D721Med (cell line): ENCODE measurements around the gene PDCD6IP.
"Not testable (repeated sequence)": the region's sequence is repeated elsewhere in the genome, so short reads cannot be mapped to it uniquely, and the experiment has no call there.

Source experiments
- DNase-seq: peaks from one replicate; pipeline ENCODE4 v3.0.0; 2011; ENCODE audit warnings: low spot score; ENCODE audit not compliant: insufficient read length
- FAIRE-seq: peaks from 2 replicates; lab custom pipeline; 2011; peaks lifted over from hg19 to GRCh38; lab: Jason Lieb, UNC
- CTCF ChIP-seq: IDR thresholded peaks from 2 replicates; pipeline ENCODE4 v1.5.1; 2012; ENCODE audit warnings: mild to moderate bottlenecking, control low read depth; ENCODE audit not compliant: insufficient read depth; ENCODE audit errors: missing control alignments

PDCD6IP gene, protein sequence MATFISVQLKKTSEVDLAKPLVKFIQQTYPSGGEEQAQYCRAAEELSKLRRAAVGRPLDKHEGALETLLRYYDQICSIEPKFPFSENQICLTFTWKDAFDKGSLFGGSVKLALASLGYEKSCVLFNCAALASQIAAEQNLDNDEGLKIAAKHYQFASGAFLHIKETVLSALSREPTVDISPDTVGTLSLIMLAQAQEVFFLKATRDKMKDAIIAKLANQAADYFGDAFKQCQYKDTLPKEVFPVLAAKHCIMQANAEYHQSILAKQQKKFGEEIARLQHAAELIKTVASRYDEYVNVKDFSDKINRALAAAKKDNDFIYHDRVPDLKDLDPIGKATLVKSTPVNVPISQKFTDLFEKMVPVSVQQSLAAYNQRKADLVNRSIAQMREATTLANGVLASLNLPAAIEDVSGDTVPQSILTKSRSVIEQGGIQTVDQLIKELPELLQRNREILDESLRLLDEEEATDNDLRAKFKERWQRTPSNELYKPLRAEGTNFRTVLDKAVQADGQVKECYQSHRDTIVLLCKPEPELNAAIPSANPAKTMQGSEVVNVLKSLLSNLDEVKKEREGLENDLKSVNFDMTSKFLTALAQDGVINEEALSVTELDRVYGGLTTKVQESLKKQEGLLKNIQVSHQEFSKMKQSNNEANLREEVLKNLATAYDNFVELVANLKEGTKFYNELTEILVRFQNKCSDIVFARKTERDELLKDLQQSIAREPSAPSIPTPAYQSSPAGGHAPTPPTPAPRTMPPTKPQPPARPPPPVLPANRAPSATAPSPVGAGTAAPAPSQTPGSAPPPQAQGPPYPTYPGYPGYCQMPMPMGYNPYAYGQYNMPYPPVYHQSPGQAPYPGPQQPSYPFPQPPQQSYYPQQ

GRCh38 chr3:33798418-33799201, at the start of gene PDCD6IP:
TSS of gene PDCD6IP (plus strand) at chr3:33798630. CDS start at chr3:33798729, 99 bp downstream.
- FAIRE-seq (no peak), DNase-seq (peak; percentile 59)
- peak; percentile 3 for TF ChIP-seq CTCF

GRCh38 chr3:33749546-33750210, 48.8 kb upstream of the PDCD6IP start:
- DNase-seq = no peak
- no peak for TF ChIP-seq CTCF
- FAIRE-seq = no peak

DNA sequence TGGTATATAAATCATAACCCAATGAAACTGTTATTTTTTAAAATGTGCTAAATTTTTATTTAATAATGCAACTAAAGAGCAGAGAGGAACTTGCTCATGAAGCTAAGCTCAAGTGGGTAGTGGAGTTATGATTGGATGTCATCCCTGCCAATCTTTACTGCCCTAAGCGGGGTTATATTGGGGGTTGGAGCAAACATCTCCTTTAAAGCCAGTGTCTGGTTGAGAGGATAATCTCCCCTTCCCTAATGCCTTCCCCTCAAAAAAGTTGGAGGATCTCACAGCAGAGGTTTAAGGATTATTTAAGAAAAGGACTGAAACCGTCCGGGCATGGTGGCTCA, 48.2 kb upstream of the PDCD6IP start:
- no peak for DNase-seq
- no peak for TF ChIP-seq CTCF
- no peak for FAIRE-seq

DNA sequence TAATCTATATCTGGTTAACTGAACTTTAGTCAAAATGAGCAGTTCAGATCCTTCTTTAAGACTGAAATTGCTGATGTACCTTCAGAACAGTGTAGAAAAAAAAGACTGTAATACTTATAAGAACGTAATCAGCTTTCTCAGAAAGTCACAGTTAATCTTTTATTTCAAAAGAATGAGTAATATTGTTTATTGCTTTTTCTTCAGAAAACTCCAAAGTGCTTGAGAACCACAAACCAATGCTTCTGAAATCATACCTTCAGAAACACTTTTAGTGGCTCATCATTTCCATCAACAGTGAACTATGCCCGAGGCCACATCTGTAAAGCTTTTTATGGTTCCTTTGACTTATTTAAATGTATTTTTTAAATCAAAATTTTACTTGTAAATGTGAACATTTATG, 47.1 kb upstream of the PDCD6IP start:
- DNase-seq (no peak), FAIRE-seq (no peak)
- TF ChIP-seq CTCF = no peak

DNA sequence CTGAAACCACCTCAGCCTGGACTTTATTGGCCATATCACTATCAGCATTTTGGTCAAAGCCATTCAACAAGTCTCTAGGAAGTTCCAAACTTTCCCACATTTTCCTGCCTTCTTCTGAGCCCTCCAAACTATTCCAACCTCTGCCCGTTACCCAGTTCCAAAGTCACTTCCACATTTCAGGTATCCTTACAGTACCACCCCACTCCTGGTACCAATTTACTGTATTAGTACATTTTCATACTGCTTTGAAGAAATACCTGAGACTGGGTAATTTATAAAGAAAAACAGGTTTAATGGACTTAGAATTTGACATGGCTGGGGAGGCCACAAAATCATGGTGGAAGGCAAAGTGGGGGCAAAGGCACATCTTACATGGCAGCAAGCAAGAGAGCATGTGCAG, 44.0 kb upstream of the PDCD6IP start:
- not testable (repeated sequence) for DNase-seq, FAIRE-seq

- no peak for TF ChIP-seq CTCF
- DNase-seq (no peak), FAIRE-seq (no peak)
These were observed 40.1 kb upstream of the PDCD6IP start for GRCh38 chr3:33758281-33758680.

DNA sequence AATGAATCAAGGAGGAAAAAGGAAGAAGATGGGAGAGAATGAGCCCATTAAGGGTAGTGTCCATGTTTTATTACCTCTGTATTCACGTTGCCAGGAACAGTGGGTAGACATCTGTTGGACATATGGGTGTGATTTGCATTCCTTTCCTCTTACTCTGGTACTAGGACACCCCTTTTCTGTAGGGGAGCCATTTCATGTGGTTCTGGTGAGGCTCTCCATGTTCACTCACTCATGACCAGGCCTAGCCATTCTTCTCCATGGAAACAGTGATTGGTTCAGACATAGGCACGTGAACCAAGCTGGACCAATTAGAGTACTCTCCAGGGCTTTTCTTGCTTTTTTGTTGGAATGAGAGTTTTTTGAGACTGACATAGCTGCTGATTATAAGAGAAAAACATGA, 39.6 kb upstream of the PDCD6IP start:
- TF ChIP-seq CTCF = no peak
- DNase-seq (no peak), FAIRE-seq (no peak)
